Measurements from ENCODE around the gene GCH1. TPM values are rescaled to one million over a fixed set of nuclear protein-coding genes. Genes with fewer than 3 reads are reported as not detected.
"Not testable (repeated sequence)": the region's sequence is repeated elsewhere in the genome, so short reads cannot be mapped to it uniquely, and the experiment has no call there.

Gene GCH1
- total RNA-seq, 1 donor from 2014 or later, result 10.4 TPM

DNA sequence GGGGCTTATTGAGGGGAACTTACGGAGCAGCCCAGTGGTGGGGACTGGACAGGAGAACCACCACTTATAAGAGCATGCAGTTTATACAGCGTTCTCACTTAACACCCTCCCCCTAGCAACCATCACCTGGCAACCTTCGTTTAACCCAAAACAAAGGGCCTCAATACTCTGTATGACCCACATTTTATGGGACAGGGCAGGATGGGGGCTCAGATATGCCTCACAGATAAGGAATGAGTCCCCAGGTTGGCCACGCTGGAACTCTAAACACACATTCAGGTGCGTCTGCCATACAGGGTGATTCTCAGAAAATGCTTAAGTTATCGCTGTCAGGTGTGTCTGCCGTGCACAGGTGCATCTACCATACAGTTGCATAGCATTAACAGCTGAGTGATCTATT is 99.2 kb downstream of the GCH1 start:
- no peak for DNase-seq (ENCODE audit: low spot score)

DNA sequence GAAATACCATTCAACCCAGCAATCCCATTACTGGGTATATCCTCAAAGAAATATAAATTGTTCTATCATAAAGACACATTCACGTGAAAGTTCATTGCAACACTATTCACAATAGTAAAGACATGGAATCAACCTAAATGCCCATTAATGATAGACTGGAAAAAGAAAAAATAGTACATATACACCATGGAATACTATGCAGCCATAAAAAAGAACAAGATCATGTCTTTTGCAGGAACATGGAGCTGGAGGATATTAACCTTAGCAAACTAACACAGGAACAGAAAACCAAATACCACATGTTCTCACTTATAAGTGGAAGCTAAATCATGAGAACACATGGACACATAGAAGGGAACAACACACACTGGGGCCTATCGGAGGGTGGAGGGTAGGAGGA is 101.1 kb downstream of the GCH1 start:
- not testable (repeated sequence) for DNase-seq (ENCODE audit: low spot score)

DNA sequence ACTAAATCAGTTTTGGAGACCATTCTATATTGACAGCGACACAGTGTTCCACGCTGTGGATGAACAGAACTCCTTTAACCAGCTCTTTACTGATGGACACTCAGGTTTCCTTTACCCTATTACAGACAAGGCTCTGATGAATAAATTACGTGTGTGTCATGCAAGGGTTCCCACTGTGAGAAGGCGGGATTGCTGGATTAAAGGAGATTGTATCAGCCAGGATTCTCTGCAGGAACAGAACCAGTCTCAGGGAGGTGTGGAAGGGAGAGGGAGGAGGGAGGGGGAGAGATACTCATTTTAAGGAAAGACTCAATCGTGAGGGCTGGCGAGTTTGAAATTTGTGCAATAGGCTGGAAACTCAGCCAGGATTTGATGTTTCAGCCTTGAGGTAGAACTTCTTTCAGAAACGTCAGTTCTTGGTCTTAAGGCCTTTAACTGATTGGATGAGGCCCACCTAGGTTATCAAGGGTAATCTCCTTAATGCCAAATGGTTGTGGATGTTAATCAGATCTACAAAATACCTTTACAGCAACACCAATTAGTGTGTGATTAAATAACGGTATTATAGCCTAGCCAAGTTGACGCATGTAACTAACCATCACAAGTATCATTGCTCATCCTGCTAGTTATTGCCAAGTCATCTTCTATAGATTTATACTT is 104.0 kb downstream of the GCH1 start:
- peak; percentile 20 for DNase-seq (ENCODE audit: low spot score)

DNA sequence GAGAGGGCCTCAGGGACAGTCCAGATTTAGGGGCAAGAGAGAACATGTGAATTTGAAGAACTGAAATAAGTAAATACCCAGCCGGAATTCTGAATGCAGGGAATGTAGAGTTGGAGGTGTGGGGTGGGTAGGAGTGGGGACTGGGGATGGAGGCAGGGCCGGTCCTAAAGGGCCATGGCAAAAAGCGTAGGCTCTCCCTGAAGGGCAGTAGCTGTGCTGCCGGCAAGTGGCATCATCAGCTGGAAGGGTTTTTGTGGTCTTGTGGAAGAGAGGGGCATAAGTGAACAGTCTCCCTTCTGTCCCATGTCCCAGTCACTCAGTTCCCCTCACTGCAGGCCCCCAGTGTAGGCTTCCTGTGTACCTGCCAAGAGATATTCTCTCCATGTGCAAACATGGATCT is 104.6 kb downstream of the GCH1 start:
- DNase-seq (ENCODE audit: low spot score), result peak; percentile 79

DNA sequence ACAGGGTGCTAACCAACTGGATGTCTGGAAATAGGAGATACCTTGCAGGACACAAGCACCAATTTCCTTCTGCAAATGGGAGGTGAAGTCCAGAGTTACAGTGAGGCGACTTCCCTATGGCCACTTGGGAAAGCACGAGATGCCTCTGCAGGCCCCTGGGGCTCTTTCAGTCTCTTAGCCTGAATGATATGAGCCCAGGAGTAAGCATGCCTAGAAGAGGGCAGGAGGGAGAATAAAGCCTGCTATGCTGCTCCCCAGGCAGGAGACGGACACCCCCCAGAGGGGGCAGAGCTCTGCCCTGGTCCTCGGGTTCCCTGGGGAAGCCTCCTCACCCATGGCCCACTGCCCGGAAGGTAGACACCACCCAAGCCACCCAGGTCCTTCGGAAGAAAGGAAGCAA is 105.1 kb downstream of the GCH1 start:
- no peak for DNase-seq (ENCODE audit: low spot score)

DNA sequence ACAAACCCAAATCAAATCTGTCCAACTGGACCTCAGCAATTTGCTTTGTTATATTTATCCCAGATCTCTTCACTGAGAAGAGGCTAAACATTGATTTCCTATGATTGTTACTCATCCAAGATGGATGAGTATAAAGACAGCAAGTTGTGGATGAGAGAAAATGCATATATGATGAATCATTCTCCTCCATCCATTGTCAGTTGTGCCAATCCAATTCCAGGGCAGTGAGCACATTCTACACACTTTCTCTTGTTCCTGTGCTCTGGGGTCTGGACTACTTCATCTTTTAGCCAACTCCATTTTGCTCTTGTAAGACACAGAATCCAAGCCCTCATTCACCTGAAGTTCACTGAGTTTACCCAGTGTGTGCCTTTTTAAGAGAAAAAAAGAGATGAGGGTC is 105.7 kb downstream of the GCH1 start:
- no peak for DNase-seq (ENCODE audit: low spot score)

DNA sequence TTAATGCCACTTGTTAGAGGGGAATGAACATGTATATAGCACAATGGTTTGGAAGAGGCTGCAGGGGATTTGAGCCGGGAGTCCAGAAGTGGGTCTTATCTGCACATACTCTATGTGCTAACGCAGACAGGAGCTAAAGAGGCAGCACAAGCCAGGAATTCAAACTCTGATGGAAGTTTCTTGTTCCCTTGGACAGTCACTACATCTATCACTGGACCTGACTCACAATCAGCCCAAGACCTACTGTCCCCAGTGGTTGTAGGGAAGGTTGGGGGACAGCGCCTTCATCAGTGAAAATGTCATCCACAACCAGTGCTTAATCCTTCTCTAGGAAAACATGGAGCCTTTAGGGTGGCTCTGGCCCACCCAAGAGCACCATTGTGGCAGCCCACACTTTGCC is 107.8 kb downstream of the GCH1 start:
- DNase-seq (ENCODE audit: low spot score), result no peak

DNA sequence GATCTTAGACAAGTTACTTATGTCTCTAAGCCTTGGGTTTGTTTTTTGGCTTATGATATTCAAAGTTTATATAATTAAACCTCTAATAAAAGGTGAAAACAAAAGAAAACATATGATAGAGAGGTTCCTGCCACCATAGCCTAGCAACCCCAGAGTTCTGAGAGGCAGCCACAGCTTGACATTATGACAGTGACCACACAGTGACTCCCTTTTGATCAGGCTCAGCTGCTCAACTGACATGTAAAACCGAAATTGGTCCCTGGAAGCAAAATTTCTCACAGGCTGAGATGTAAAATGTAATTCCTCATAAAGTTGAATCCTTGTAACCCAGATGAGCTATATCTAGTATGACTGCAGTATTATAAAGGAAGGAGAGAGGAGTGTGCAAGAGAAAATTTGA is 108.5 kb downstream of the GCH1 start:
- DNase-seq (ENCODE audit: low spot score), result no peak

DNA sequence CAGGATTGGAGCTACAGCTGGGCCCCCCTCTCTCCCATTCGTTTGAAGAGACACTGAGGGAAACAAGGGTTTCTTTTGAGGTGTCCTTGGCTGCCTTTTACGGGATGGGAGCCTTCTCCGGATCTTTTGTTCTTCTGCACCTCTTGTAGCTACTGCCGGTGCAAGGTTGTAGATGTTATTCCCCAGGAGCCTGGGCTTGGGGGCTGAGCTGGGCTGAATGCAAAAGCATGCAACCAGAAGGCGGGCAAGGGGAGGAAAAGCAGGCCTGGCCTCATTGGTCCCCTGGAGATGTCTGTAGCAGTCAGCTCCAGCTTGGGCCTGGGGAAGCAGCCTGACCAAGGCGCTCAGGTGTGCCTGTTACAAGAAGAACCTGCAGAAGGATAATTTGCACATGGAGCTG is 110.3 kb downstream of the GCH1 start:
- DNase-seq (ENCODE audit: low spot score), result no peak

Small RNA genes lying within 50 kb of the gene (microRNA-seq; reads per million reads assigned to microRNA genes)
- gene MIR4308 (ENCODE audit: borderline number of aligned reads), result not detected

Other genes with a start within 250 kb of the GCH1 start
- gene WDHD1, start 124.3 kb upstream of the GCH1 start, total RNA-seq, result 3.6 TPM
- gene SOCS4, start 124.4 kb upstream of the GCH1 start, total RNA-seq, result 29.2 TPM
- gene MAPK1IP1L, start 148.8 kb upstream of the GCH1 start, total RNA-seq, result 89.6 TPM
- gene LGALS3, start 226.4 kb upstream of the GCH1 start, total RNA-seq, result 241 TPM